ENCODE data around the gene SLX9.

The SLX9 gene

DNA sequence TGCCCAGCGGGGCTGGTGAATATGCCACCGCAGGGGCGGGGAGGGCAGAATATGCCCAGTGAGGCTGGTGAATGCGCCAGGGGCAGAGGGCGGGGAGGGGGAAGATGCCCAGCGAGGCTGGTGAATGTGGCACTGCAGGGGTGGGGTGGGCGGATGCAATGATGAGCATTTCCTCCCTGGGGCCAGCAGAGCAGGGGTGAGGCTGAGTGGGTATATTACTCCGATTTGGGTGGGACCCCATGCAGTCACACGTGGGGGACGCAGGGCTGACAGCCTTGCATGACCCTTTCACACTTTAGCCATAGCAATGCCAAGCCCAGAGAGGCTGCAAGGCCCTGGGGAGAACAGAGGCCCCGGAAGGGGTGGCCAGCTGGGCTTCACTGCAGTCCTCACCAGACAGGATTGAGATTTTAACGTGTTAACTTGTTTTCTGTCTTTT lies 9.3 kb upstream of the SLX9 start:
- TF ChIP-seq CTCF (IDR thresholded peaks at IDR 0.05; ENCODE audit: borderline replicate concordance, control extremely low read depth, extremely low read depth, insufficient read depth, missing control alignments) = no peak
- in situ Hi-C loops (cut with MboI; ENCODE audit: low sequenced_read_pairs, unreplicated experiment) = loop anchor here (10.0 kb wide), 1 partner anchor 136 kb away; no protein-coding TSS in a partner anchor
- peak; percentile 58 for DNase-seq (ENCODE audit: low spot score)

DNA sequence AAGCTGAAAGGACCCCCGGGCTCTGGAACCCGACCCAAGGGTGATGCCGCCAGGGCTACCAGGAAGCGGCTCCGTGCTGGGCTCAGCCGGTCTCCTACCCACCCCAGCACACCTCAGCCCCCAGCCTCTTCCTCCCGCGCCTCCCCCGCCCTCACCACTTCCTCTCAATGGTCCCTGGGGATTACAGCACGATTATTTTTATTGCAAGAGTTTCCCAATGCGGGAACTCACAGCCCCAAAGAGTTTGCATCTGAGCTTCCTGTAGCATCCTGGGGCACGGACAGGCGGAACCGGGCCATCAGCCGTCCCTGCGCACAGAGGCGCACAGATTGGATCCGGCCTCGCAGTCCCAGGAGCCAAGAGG lies 8.7 kb upstream of the SLX9 start:
- in situ Hi-C loops (cut with MboI; ENCODE audit: low sequenced_read_pairs, unreplicated experiment) = loop anchor here (10.0 kb wide), 1 partner anchor 136 kb away; no protein-coding TSS in a partner anchor
- DNase-seq (ENCODE audit: low spot score) = peak; percentile 74
- TF ChIP-seq CTCF (IDR thresholded peaks at IDR 0.05; ENCODE audit: borderline replicate concordance, control extremely low read depth, extremely low read depth, insufficient read depth, missing control alignments) = no peak

DNA sequence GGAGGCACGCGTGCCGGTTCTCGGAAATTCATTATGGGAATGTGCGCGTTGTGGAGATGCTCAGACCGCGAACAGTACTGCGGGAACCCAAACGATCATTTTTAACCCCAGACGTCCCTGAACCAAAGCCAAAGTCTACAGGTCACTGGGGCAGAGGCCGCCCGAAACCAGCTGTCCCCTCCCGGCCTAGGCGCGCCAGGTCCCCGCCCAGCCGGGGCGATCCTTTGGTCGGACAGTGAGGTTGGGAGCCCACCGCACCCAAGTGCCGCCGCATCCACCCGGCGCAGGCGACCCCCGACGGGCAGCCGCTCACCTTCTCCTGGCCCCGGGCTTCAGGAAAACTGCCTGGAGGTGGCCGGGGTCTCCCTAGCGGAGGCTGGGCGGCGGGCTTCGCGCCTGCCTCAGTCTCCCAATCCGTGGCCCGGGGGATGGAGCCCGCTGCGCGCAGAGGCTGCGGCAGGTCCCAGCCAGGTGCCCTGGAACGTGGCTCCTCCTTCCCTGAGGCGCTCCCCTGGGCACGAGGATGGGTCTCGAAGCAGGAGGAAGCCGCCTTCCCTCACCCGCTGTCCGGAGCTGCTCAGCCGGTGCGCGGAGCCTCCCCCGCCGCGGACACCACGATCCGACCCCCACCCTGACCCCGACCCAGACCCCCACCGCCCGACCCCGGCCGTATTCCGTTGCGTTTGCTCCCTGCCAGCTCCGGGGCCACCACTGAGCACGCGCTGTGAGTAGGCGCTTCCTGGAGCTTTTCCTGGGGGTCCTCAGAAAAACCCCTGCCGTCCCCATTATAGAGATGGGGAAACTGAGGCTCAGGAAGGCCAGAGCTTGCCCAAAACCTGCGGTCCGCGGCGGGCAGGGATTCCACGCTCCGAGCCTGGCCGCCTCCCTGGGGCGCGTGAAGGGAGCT lies 8.1 kb upstream of the SLX9 start:
- TF ChIP-seq CTCF (IDR thresholded peaks at IDR 0.05; ENCODE audit: borderline replicate concordance, control extremely low read depth, extremely low read depth, insufficient read depth, missing control alignments) = no peak
- peak; percentile 58 for DNase-seq (ENCODE audit: low spot score)
- in situ Hi-C loops (cut with MboI; ENCODE audit: low sequenced_read_pairs, unreplicated experiment) = loop anchor here (10.0 kb wide), 1 partner anchor 137 kb away; no protein-coding TSS in a partner anchor

DNA sequence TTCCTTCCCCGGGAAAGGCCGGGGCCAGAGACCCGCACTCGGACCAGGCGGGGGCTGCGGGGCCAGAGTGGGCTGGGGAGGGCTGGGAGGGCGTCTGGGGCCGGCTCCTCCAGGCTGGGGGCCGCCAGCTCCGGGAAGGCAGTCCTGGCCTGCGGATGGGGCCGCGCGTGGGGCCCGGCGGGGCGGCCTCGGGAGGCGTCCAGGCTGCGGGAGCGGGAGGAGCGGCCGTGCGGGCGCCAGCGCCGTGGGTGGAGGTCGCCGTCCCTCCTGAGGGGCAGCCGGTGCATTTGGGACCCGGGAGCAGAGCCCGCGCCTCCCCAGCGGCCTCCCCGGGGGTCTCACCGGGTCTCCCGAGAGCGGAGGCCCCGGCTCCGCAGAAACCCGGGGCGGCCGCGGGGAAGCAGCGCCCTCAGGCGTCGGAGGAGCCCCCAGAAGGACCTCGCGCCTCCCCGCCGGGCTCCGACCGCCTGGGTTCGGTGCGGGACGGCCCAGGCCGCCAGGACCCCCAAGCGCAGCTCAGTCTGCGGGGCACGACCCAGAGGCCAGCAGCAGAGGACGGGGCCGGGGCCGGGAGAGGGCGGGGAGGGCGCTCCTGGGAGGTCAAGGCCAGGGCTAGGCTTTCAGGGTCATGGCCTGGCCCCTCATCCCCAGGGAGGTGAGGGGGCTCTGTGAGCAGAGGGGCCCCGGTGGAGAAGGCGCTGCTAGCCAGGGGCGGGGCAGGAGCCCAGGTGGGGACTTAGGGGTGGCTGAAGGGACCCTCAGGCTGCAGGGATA lies 7.2 kb upstream of the SLX9 start:
- DNase-seq (ENCODE audit: low spot score) = peak; percentile 89
- TF ChIP-seq CTCF (IDR thresholded peaks at IDR 0.05; ENCODE audit: borderline replicate concordance, control extremely low read depth, extremely low read depth, insufficient read depth, missing control alignments) = peak; percentile 84
- in situ Hi-C loops (cut with MboI; ENCODE audit: low sequenced_read_pairs, unreplicated experiment) = loop anchor here (10.0 kb wide), 1 partner anchor 138 kb away; no protein-coding TSS in a partner anchor

DNA sequence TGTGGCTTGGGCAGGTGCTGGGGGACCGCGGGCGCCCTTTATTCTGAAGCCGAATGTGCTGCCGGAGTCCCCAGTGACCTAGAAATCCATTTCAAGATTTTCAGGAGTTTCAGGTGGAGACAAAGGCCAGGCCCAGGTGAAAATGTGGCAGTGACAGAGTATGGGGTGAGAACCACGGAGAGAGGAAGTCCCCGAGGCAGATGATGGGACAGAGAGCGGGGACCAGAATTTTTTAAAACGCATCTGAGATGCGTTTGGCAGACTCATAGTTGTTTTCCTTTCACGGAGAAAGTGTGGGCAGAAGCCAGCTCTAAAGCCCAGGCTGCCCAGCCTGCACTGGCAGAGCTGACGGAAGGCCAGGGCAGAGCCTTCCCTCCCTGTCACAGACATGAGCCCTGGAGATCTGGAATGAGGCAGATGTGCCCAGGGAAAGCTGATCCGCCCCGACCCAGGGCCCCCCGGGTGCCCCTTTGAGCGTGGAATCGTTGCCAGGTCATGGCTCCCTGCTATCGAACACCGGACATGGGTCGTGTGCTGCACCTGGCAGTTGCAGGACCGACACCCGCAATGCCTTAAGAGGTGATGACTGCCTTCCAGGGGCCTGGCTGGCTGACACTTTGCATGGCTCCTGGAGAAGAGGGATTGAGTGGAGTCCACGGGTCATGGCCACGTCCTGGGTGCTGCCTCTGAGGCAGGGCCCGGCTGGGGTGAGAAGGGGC lies 6.5 kb upstream of the SLX9 start:
- DNase-seq (ENCODE audit: low spot score) = no peak
- in situ Hi-C loops (cut with MboI; ENCODE audit: low sequenced_read_pairs, unreplicated experiment) = loop anchor here (10.0 kb wide), 1 partner anchor 139 kb away; no protein-coding TSS in a partner anchor
- no peak for TF ChIP-seq CTCF (IDR thresholded peaks at IDR 0.05; ENCODE audit: borderline replicate concordance, control extremely low read depth, extremely low read depth, insufficient read depth, missing control alignments)

- in situ Hi-C loops (cut with MboI; ENCODE audit: low sequenced_read_pairs, unreplicated experiment) = loop anchor here (10.0 kb wide), 1 partner anchor 139 kb away; no protein-coding TSS in a partner anchor
- TF ChIP-seq CTCF (IDR thresholded peaks at IDR 0.05; ENCODE audit: borderline replicate concordance, control extremely low read depth, extremely low read depth, insufficient read depth, missing control alignments) = no peak
- no peak for DNase-seq (ENCODE audit: low spot score)
Measured at GRCh38 chr21:44933918-44934260, 5.9 kb upstream of the SLX9 start.

All from GM13976 (cell line).